Right lobe of liver (tissue), 4 donors: Measurements from ENCODE around the gene ENTHD1.

Experiments used
- POLR2A ChIP-seq: fragments of 450-650 bp; IDR thresholded peaks from one replicate; pipeline ENCODE4 v1.6.1; 2017; ENCODE audit warnings: antibody characterized with exemption, mild to moderate bottlenecking
- TF ChIP-seq, protein P1 (sequence below), 4 donors: fragments of 200-600 bp in 3 of 4; fragments of 450-650 bp in 1 of 4; IDR thresholded peaks; one replicate each; pipeline versions ENCODE4 v1.5.1 to v1.8.0; 2016 to 2022; ENCODE audit warnings: antibody characterized with exemption in 4 of 4, mild to moderate bottlenecking in 2 of 4
- donor health status: DM: no; HTN: no; CAD: no.
- donor health status: DM: no; HTN: no; CAD: no.
- donor health status: DM: no; HTN: yes; CAD: no.

DNA sequence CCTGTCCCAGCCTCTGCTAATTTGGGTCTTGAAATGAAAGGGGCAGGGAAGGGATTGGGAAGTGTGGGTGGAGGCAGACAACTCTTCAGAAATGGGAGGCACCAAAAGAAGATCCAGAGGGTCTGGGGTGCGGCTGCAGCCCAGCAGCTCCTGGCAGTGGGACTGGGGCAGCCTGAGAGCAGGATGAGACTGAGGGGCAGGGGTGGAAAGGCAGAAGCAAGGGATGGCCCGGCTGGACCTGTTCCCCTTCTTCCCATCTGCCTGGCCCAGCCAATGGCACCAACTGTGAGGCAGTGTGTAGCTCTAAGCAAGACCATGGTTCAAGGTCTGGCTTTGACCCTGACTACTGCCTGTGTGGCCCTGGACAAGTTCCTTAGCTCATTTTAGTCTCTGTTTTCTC lies 160.4 kb downstream of the ENTHD1 start:
- TF ChIP-seq POLR2A, result no peak
- TF ChIP-seq, protein P1, sequence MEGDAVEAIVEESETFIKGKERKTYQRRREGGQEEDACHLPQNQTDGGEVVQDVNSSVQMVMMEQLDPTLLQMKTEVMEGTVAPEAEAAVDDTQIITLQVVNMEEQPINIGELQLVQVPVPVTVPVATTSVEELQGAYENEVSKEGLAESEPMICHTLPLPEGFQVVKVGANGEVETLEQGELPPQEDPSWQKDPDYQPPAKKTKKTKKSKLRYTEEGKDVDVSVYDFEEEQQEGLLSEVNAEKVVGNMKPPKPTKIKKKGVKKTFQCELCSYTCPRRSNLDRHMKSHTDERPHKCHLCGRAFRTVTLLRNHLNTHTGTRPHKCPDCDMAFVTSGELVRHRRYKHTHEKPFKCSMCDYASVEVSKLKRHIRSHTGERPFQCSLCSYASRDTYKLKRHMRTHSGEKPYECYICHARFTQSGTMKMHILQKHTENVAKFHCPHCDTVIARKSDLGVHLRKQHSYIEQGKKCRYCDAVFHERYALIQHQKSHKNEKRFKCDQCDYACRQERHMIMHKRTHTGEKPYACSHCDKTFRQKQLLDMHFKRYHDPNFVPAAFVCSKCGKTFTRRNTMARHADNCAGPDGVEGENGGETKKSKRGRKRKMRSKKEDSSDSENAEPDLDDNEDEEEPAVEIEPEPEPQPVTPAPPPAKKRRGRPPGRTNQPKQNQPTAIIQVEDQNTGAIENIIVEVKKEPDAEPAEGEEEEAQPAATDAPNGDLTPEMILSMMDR (IDR thresholded peaks at IDR 0.05), result no peak
